OCI-LY1 (cell line): Measurements from ENCODE around the gene MPHOSPH9.

Experiments used
- CTCF ChIP-seq: fragments of 200-600 bp; sonication (generic), shearing (Covaris generic); IDR thresholded peaks from 2 replicates; pipeline ENCODE4 v1.5.1; 2017; ENCODE audit warnings: mild to moderate bottlenecking, antibody characterized with exemption, low read length, moderate library complexity, mixed read lengths
- EZH2 ChIP-seq: fragments of 200-600 bp; sonication (generic), shearing (Covaris generic); IDR thresholded peaks from 2 replicates; pipeline ENCODE4 v1.8.0; 2017; ENCODE audit warnings: borderline replicate concordance, mixed run types, mild to moderate bottlenecking, antibody characterized with exemption, low read length, moderate library complexity, mixed read lengths

- no peak for TF ChIP-seq CTCF
- TF ChIP-seq EZH2: no peak
These were observed 10.8 kb upstream of the MPHOSPH9 start for GRCh38 chr12:123243671-123244262.
